ENCODE results near the gene GTSE1. TPM values are rescaled to one million over a fixed set of nuclear protein-coding genes. Genes with fewer than 3 reads are reported as not detected.

The GTSE1 gene
- polyA plus RNA-seq, 1 donor (not counting 4 experiments of a cell fraction or from before 2014, with no cell fraction given), result 4.7 TPM

DNA sequence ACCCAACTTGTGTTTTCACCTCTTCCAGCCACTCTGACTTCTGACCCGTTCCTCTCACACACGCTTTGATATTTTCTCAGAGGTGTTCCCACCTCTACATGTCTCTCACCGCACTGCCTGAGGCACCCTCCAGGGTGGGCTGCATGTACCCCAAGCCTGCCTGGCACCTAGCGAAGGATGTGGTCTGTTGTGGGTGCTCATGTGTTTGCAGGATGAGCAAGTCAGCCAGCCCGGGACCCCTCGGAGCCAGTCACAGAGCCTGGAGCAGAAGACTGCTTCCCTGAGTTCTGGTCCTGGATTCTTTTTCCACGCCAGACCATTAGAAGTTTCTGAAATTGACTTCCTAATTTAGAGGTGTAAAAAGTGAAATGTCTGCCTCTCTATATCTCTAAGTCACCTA, 3.8 kb downstream of the GTSE1 start:
- Histone ChIP-seq H3K27me3 (ENCODE audit: control insufficient read depth, extremely low read depth, insufficient read depth, low read length) (no peaks in the 10 kb centered on the region), H3K4me3 (ENCODE audit: control insufficient read depth in 2 of 3, extremely low read depth in 1 of 3, insufficient read depth in 2 of 3, low read depth in 1 of 3, low read length in 3 of 3) (no peak overlapping the region), H2AFZ (ENCODE audit: control insufficient read depth, low read length) (no peak overlapping the region), H3K9ac (ENCODE audit: control insufficient read depth, extremely low read depth, insufficient read depth, low read length) (no peak overlapping the region), H3K27ac (ENCODE audit: control insufficient read depth, insufficient read depth, low read length) (no peak overlapping the region), H3K36me3 (ENCODE audit: control insufficient read depth in 2 of 2, extremely low read depth in 1 of 2, insufficient read depth in 2 of 2, low read length in 2 of 2) (peaks cover 0 to 24% of the 10 kb centered on the region in 2 experiments), H3K9me1 (ENCODE audit: control insufficient read depth, extremely low read depth, insufficient read depth, low read length) (no peaks in the 10 kb centered on the region), H3K4me2 (ENCODE audit: control insufficient read depth, extremely low read depth, insufficient read depth, low read depth, low read length) (no peak overlapping the region), H3K79me2 (ENCODE audit: control insufficient read depth, insufficient read depth, low read length) (peaks cover 56% of the 10 kb centered on the region), H4K20me1 (ENCODE audit: control insufficient read depth, extremely low read depth, insufficient read depth, low read length) (peaks cover 2% of the 10 kb centered on the region), H3K9me3 (ENCODE audit: control insufficient read depth, low read depth, low read length) (no peaks in the 10 kb centered on the region), H3K4me1 (ENCODE audit: control insufficient read depth, extremely low read depth, insufficient read depth, low read length) (peaks cover 17% of the 10 kb centered on the region)
- DNase-seq (ENCODE audit: low read depth, low spot score), result no peak
- TF ChIP-seq, protein P1, sequence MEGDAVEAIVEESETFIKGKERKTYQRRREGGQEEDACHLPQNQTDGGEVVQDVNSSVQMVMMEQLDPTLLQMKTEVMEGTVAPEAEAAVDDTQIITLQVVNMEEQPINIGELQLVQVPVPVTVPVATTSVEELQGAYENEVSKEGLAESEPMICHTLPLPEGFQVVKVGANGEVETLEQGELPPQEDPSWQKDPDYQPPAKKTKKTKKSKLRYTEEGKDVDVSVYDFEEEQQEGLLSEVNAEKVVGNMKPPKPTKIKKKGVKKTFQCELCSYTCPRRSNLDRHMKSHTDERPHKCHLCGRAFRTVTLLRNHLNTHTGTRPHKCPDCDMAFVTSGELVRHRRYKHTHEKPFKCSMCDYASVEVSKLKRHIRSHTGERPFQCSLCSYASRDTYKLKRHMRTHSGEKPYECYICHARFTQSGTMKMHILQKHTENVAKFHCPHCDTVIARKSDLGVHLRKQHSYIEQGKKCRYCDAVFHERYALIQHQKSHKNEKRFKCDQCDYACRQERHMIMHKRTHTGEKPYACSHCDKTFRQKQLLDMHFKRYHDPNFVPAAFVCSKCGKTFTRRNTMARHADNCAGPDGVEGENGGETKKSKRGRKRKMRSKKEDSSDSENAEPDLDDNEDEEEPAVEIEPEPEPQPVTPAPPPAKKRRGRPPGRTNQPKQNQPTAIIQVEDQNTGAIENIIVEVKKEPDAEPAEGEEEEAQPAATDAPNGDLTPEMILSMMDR (optimal IDR thresholded peaks at IDR 0.05 in 1 of 3, IDR thresholded peaks at IDR 0.05 in 1 of 3, conservative IDR thresholded peaks at IDR 0.05 in 1 of 3; ENCODE audit: extremely low read depth in 1 of 3, insufficient read depth in 2 of 3, low read length in 3 of 3), result no peak
- TF ChIP-seq EZH2 (IDR thresholded peaks at IDR 0.05; ENCODE audit: low read length), result no peak
- dilution Hi-C loops (cut with MboI; ENCODE audit: extremely low pct_ligation_motif_present, low sequenced_read_pairs), result no loop called here
- no peak for FAIRE-seq

DNA sequence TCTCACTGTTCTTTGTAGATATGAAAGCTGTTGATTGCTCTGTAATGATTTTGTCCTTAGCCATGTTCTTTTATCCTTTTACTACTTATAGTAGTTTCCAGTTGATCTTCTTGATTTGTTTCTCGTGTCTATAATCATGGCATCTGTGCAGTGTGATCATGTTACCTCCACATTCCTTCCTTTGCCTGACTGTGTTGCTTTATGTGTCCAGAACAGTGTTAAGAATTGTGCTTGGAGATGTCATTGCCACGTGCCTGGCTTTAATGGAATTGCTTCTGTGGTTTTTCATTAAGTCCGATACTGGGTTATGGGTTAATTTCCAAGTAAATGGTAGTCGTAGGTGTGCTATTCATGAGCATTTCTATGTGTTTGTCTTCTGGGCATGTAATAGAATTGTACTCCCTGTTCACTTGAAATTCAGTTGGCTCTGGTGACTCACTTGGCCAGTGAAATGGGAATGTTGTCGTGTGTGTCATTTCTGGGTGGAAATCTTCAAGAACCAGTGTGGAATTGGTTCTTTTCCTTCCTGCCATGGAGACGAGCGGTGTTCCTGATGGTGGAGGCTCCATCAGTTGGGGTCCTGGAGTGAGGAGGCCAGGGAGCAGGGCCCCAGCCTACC, 6.8 kb downstream of the GTSE1 start:
- Histone ChIP-seq H3K9me1 (ENCODE audit: control insufficient read depth, extremely low read depth, insufficient read depth, low read length) (no peaks in the 10 kb centered on the region), H3K4me2 (ENCODE audit: control insufficient read depth, extremely low read depth, insufficient read depth, low read depth, low read length) (no peak overlapping the region), H2AFZ (ENCODE audit: control insufficient read depth, low read length) (no peak overlapping the region), H3K27me3 (ENCODE audit: control insufficient read depth, extremely low read depth, insufficient read depth, low read length) (no peaks in the 10 kb centered on the region), H4K20me1 (ENCODE audit: control insufficient read depth, extremely low read depth, insufficient read depth, low read length) (peaks cover 5% of the 10 kb centered on the region), H3K9ac (ENCODE audit: control insufficient read depth, extremely low read depth, insufficient read depth, low read length) (no peak overlapping the region), H3K79me2 (ENCODE audit: control insufficient read depth, insufficient read depth, low read length) (peaks cover 59% of the 10 kb centered on the region), H3K36me3 (ENCODE audit: control insufficient read depth in 2 of 2, extremely low read depth in 1 of 2, insufficient read depth in 2 of 2, low read length in 2 of 2) (peaks cover 0 to 24% of the 10 kb centered on the region in 2 experiments), H3K27ac (ENCODE audit: control insufficient read depth, insufficient read depth, low read length) (no peak overlapping the region), H3K9me3 (ENCODE audit: control insufficient read depth, low read depth, low read length) (no peaks in the 10 kb centered on the region), H3K4me3 (ENCODE audit: control insufficient read depth in 2 of 3, extremely low read depth in 1 of 3, insufficient read depth in 2 of 3, low read depth in 1 of 3, low read length in 3 of 3) (no peak overlapping the region), H3K4me1 (ENCODE audit: control insufficient read depth, extremely low read depth, insufficient read depth, low read length) (peaks cover 3% of the 10 kb centered on the region)
- no peak for FAIRE-seq
- TF ChIP-seq, protein P1 (optimal IDR thresholded peaks at IDR 0.05 in 1 of 3, IDR thresholded peaks at IDR 0.05 in 1 of 3, conservative IDR thresholded peaks at IDR 0.05 in 1 of 3; ENCODE audit: extremely low read depth in 1 of 3, insufficient read depth in 2 of 3, low read length in 3 of 3), result no peak
- TF ChIP-seq EZH2 (IDR thresholded peaks at IDR 0.05; ENCODE audit: low read length), result no peak
- DNase-seq (ENCODE audit: low read depth, low spot score), result no peak
- dilution Hi-C loops (cut with MboI; ENCODE audit: extremely low pct_ligation_motif_present, low sequenced_read_pairs), result no loop called here
